HL-60 (cell line): ENCODE results near the gene MAP7.

Experiments
- DNase-seq, 2 experiments: peaks; one replicate each; pipeline ENCODE4 v3.0.0-alpha.2; 2010 to 2020; ENCODE audit warnings: low read depth in 1 of 2, low spot score in 1 of 2
- H3K27ac ChIP-seq: fragments of 250-450 bp; sonication (Bioruptor Pico); replicated peaks from 2 replicates; pipeline ENCODE4 v1.5.1; 2020; ENCODE audit warnings: mild to moderate bottlenecking, moderate library complexity
- H3K27me3 ChIP-seq: fragments of 250-450 bp; sonication (Bioruptor Pico); 2 replicates; pipeline ENCODE4 v1.5.1; 2021; ENCODE audit warnings: mild to moderate bottlenecking, moderate library complexity; ENCODE audit not compliant: insufficient read depth, poor library complexity, severe bottlenecking
- H3K4me3 ChIP-seq: replicated peaks from 2 replicates; pipeline ENCODE4 v1.5.1; 2011; ENCODE audit warnings: mild to moderate bottlenecking, control low read depth, low read length; ENCODE audit not compliant: insufficient read depth
- GABPA ChIP-seq: IDR thresholded peaks from 2 replicates; pipeline ENCODE4 v1.6.1; 2012; ENCODE audit warnings: low read depth
- POLR2AphosphoS5 ChIP-seq: IDR thresholded peaks from 2 replicates; pipeline ENCODE4 v1.6.1; 2012; ENCODE audit warnings: low read depth
- REST ChIP-seq: IDR thresholded peaks from 2 replicates; pipeline ENCODE4 v1.6.1; 2012; ENCODE audit warnings: low read depth; ENCODE audit not compliant: insufficient replicate concordance
- SPI1 ChIP-seq: IDR thresholded peaks from 2 replicates; pipeline ENCODE4 v1.6.1; 2012; ENCODE audit warnings: low read depth, mild to moderate bottlenecking, borderline replicate concordance
- long read RNA-seq: library from polyadenylated mRNA; unstranded; transcript quantifications from one replicate; pipeline ENCODE4 v2.0.0, GENCODE V29; 2020
- TF ChIP-seq, protein P1 (sequence below): IDR thresholded peaks from one replicate; pipeline ENCODE4 v1.5.1; 2011; ENCODE audit warnings: low read length, control low read depth, inconsistent platforms; ENCODE audit not compliant: insufficient read depth

Gene MAP7
- long read RNA-seq, partial matches to known transcripts: 7 of 12 reads
- long read RNA-seq, other reads (novel, unspliced or antisense): 4 of 12 reads

GRCh38 chr6:136550330-136551071 is at the start of gene MAP7:
TSS of gene MAP7 (minus strand) at chr6:136550422. CDS start at chr6:136550408, 14 bp downstream.
- no peak within 1 kb of the TSS for H3K27ac ChIP-seq
- peak within 1 kb of the TSS; percentile 79 for H3K4me3 ChIP-seq
- no peak for TF ChIP-seq REST
- TF ChIP-seq, protein P1, sequence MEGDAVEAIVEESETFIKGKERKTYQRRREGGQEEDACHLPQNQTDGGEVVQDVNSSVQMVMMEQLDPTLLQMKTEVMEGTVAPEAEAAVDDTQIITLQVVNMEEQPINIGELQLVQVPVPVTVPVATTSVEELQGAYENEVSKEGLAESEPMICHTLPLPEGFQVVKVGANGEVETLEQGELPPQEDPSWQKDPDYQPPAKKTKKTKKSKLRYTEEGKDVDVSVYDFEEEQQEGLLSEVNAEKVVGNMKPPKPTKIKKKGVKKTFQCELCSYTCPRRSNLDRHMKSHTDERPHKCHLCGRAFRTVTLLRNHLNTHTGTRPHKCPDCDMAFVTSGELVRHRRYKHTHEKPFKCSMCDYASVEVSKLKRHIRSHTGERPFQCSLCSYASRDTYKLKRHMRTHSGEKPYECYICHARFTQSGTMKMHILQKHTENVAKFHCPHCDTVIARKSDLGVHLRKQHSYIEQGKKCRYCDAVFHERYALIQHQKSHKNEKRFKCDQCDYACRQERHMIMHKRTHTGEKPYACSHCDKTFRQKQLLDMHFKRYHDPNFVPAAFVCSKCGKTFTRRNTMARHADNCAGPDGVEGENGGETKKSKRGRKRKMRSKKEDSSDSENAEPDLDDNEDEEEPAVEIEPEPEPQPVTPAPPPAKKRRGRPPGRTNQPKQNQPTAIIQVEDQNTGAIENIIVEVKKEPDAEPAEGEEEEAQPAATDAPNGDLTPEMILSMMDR: peak; percentile 10
- peak in 1 of 2 experiments; percentile 6 for DNase-seq
- peaks cover 33% of the 10 kb centered on the region for H3K27me3 ChIP-seq

- DNase-seq: no peak
- TF ChIP-seq, protein P1: no peak
- TF ChIP-seq SPI1 (no peak), GABPA (no peak), POLR2AphosphoS5 (no peak), REST (no peak)
- H3K27me3 ChIP-seq: no peaks in the 10 kb centered on the region
- no peak overlapping the region for H3K4me3 ChIP-seq
- H3K27ac ChIP-seq: no peak overlapping the region
These were observed 49.2 kb upstream of the MAP7 start for GRCh38 chr6:136599329-136600011.

DNA sequence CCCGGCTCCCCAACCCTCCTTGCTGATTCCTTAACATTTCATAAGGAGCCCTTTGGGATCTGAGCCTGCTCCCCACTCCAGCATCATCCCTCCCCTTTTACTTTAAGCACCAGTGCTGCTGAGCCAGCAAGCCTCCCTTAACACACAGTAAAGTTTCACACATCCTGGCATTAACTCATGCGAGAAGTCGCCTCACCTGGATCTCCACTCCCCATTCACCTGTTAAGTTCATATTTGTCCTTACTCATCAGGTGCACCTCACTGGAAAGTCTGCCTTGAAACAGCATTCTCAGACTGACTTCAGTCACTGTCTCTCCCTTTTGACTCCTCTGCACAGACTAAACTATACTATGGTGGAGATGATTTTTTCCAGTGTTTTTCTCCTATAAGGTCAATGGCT is 47.8 kb upstream of the MAP7 start:
- Histone ChIP-seq H3K27me3 (no peaks in the 10 kb centered on the region), H3K27ac (no peak overlapping the region), H3K4me3 (no peak overlapping the region)
- TF ChIP-seq SPI1 (no peak), REST (no peak), POLR2AphosphoS5 (no peak), GABPA (no peak)
- TF ChIP-seq, protein P1: no peak
- no peak for DNase-seq
